Measurements from ENCODE around the gene CNTN5. TPM values are rescaled to one million over a fixed set of nuclear protein-coding genes. Genes with fewer than 3 reads are reported as not detected.

Gene CNTN5
- polyA plus RNA-seq, 1 donor: 4.2 TPM

- no peak for DNase-seq (ENCODE audit: low read depth)
Observed at GRCh38 chr11:99383648-99384245, 363.0 kb downstream of the CNTN5 start.

- DNase-seq (ENCODE audit: low read depth): no peak
Observed at GRCh38 chr11:99391245-99391644, 370.5 kb downstream of the CNTN5 start.

GRCh38 chr11:99406345-99406744 lies 385.6 kb downstream of the CNTN5 start:
- no peak for DNase-seq (ENCODE audit: low read depth)

GRCh38 chr11:99410636-99411035 lies 389.9 kb downstream of the CNTN5 start:
- no peak for DNase-seq (ENCODE audit: low read depth)

- no peak for DNase-seq (ENCODE audit: low read depth)
Observed at GRCh38 chr11:99418927-99419720, 398.4 kb downstream of the CNTN5 start.

GRCh38 chr11:99419991-99420390 lies 399.2 kb downstream of the CNTN5 start:
- no peak for DNase-seq (ENCODE audit: low read depth)

- no peak for DNase-seq (ENCODE audit: low read depth)
Observed at GRCh38 chr11:99422581-99423427, 402.1 kb downstream of the CNTN5 start.

GRCh38 chr11:99423428-99423983 lies 402.8 kb downstream of the CNTN5 start:
- DNase-seq (ENCODE audit: low read depth): no peak

GRCh38 chr11:99424313-99425084 lies 403.8 kb downstream of the CNTN5 start:
- DNase-seq (ENCODE audit: low read depth): no peak

GRCh38 chr11:99425596-99425995 lies 404.8 kb downstream of the CNTN5 start:
- no peak for DNase-seq (ENCODE audit: low read depth)

- no peak for DNase-seq (ENCODE audit: low read depth)
Observed at GRCh38 chr11:99432677-99433076, 411.9 kb downstream of the CNTN5 start.

- DNase-seq (ENCODE audit: low read depth): no peak
Observed at GRCh38 chr11:99443276-99443675, 422.5 kb downstream of the CNTN5 start.

GRCh38 chr11:99446400-99446799 lies 425.7 kb downstream of the CNTN5 start:
- no peak for DNase-seq (ENCODE audit: low read depth)

GRCh38 chr11:99449345-99449744 lies 428.6 kb downstream of the CNTN5 start:
- DNase-seq (ENCODE audit: low read depth): no peak

- DNase-seq (ENCODE audit: low read depth): no peak
Observed at GRCh38 chr11:99452075-99452474, 431.3 kb downstream of the CNTN5 start.

- no peak for DNase-seq (ENCODE audit: low read depth)
Observed at GRCh38 chr11:99461913-99462312, 441.2 kb downstream of the CNTN5 start.

GRCh38 chr11:99464985-99465384 lies 444.2 kb downstream of the CNTN5 start:
- no peak for DNase-seq (ENCODE audit: low read depth)

GRCh38 chr11:99489581-99489980 lies 468.8 kb downstream of the CNTN5 start:
- DNase-seq (ENCODE audit: low read depth): no peak

- DNase-seq (ENCODE audit: low read depth): no peak
Observed at GRCh38 chr11:99494065-99494464, 473.3 kb downstream of the CNTN5 start.

- no peak for DNase-seq (ENCODE audit: low read depth)
Observed at GRCh38 chr11:99501655-99502054, 480.9 kb downstream of the CNTN5 start.

GRCh38 chr11:99505316-99505715 lies 484.6 kb downstream of the CNTN5 start:
- no peak for DNase-seq (ENCODE audit: low read depth)

Data from forelimb muscle (tissue), 1 donor.